A673 (cell line): ENCODE data around the gene RPS6KA2.

Source experiments
- EZH2 ChIP-seq: fragments of 200-600 bp; sonication (generic); IDR thresholded peaks from 2 replicates; pipeline ENCODE4 v1.6.1; 2017; ENCODE audit warnings: borderline replicate concordance, low read depth, mild to moderate bottlenecking, mixed read lengths, antibody characterized with exemption, low read length; ENCODE audit not compliant: poor library complexity, severe bottlenecking
- TF ChIP-seq, protein P1 (sequence below): fragments of 300-800, 200-600 bp; sonication (generic); conservative IDR thresholded peaks from 2 replicates; pipeline ENCODE4 v1.5.1; 2017; ENCODE audit warnings: low read depth, mild to moderate bottlenecking, antibody characterized with exemption, low read length, moderate library complexity, mixed read lengths

DNA sequence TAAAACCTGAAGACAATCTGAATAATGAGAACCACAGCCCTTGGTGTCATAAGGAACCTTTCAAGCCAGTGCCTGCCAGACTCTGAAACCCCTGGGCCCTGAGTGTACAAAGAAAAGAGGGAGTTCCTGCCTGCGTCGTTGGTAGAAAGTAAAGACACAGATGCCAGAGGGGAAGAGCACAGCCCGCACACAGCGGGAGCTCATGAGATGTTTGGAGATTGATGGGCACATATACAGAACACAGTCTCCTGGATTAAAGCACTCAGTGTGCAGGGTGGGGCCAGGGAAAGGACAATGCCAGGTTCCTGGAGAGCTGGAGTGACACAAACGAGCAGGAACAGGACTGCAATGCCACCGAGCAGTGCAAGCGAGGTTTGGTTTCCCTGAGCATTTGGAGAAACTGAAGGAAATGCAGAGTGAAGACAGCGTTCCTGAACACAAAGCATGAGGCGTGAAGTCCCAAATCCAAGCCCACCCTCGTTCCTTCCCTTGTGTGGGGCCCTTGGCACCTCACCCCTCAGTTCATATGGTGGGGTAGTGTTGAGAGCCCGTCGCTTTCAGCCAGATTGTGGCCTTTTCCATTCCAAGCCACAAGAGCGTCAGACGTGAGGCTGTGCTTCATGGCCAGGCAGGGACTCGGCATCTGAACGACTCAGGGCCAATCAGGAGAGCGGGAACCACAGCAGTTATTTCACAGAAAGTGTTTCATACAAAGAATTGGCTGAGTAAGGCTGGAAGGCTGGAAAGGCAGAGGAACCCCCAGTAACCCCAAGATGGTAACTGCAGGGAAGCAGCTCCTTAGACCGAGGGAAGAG is 41.0 kb upstream of the RPS6KA2 start:
- TF ChIP-seq, protein P1, sequence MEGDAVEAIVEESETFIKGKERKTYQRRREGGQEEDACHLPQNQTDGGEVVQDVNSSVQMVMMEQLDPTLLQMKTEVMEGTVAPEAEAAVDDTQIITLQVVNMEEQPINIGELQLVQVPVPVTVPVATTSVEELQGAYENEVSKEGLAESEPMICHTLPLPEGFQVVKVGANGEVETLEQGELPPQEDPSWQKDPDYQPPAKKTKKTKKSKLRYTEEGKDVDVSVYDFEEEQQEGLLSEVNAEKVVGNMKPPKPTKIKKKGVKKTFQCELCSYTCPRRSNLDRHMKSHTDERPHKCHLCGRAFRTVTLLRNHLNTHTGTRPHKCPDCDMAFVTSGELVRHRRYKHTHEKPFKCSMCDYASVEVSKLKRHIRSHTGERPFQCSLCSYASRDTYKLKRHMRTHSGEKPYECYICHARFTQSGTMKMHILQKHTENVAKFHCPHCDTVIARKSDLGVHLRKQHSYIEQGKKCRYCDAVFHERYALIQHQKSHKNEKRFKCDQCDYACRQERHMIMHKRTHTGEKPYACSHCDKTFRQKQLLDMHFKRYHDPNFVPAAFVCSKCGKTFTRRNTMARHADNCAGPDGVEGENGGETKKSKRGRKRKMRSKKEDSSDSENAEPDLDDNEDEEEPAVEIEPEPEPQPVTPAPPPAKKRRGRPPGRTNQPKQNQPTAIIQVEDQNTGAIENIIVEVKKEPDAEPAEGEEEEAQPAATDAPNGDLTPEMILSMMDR, result no peak
- TF ChIP-seq EZH2, result no peak
